UCSD-AML1 (cell line): ENCODE measurements around the gene CCL22.

Experiments used
- DNase-seq: peaks from one replicate; lab custom pipeline; 2025; ENCODE audit not compliant: unreplicated experiment; lab: John Stamatoyannopoulos, UW

CCL22 gene

GRCh38 chr16:57345666-57346204 is 12.8 kb upstream of the CCL22 start:
- no peak for DNase-seq

GRCh38 chr16:57347858-57348257 is 10.7 kb upstream of the CCL22 start:
- no peak for DNase-seq

GRCh38 chr16:57348327-57348726 is 10.3 kb upstream of the CCL22 start:
- DNase-seq: no peak

GRCh38 chr16:57349212-57350031 is 9.2 kb upstream of the CCL22 start:
- DNase-seq: no peak

GRCh38 chr16:57352636-57353047 is 5.9 kb upstream of the CCL22 start:
- no peak for DNase-seq

GRCh38 chr16:57354311-57354710 is 4.3 kb upstream of the CCL22 start:
- DNase-seq: no peak

GRCh38 chr16:57355898-57356414 is 2.6 kb upstream of the CCL22 start:
- no peak for DNase-seq

GRCh38 chr16:57356547-57356946 is 2.0 kb upstream of the CCL22 start:
- DNase-seq: no peak

- peak; percentile 67 for DNase-seq
Measured at GRCh38 chr16:57357330-57358085, 1.1 kb upstream of the CCL22 start.

GRCh38 chr16:57358086-57358420 is 530 bp upstream of the CCL22 start:
- DNase-seq: no peak

- DNase-seq: no peak
Measured at GRCh38 chr16:57360321-57360935, 1.8 kb downstream of the CCL22 start.

GRCh38 chr16:57361404-57361803 is 2.8 kb downstream of the CCL22 start:
- no peak for DNase-seq

- DNase-seq: no peak
Measured at GRCh38 chr16:57364143-57364542, 5.6 kb downstream of the CCL22 start.

GRCh38 chr16:57366544-57367040 is 8.0 kb downstream of the CCL22 start:
- no peak for DNase-seq

GRCh38 chr16:57367116-57367752 is 8.7 kb downstream of the CCL22 start:
- DNase-seq: no peak

- DNase-seq: no peak
Measured at GRCh38 chr16:57371494-57372371, 13.2 kb downstream of the CCL22 start.

- no peak for DNase-seq
Measured at GRCh38 chr16:57372372-57373116, 14.0 kb downstream of the CCL22 start, which contains the start of gene CX3CL1. CX3CL1 (plus strand) TSS chr16:57372490; CDS start chr16:57372569, 79 bp downstream.

- no peak for DNase-seq
Measured at GRCh38 chr16:57373117-57373947, 14.7 kb downstream of the CCL22 start.
